Measurements from ENCODE around the gene CCL17. TPM values are rescaled to one million over a fixed set of nuclear protein-coding genes. Genes with fewer than 3 reads are reported as not detected.
"Not testable (repeated sequence)": the region's sequence is repeated elsewhere in the genome, so short reads cannot be mapped to it uniquely, and the experiment has no call there.

CCL17 gene
- total RNA-seq, 2 donors from 2014 or later: 0.65 to 7.8 TPM

- ATAC-seq (replicated peaks): no peak
- Mint-ChIP-seq H3K27ac (no peak overlapping the region), H3K4me1 (no peaks in the 10 kb centered on the region), H3K9me3 (no peaks in the 10 kb centered on the region), H3K36me3 (ENCODE audit: low read depth) (peaks cover 12% of the 10 kb centered on the region), H3K4me3 (no peak overlapping the region), H3K27me3 (no peaks in the 10 kb centered on the region)
Measured at GRCh38 chr16:57423152-57423551, 18.6 kb downstream of the CCL17 start.

GRCh38 chr16:57424583-57424982, 20.0 kb downstream of the CCL17 start:
- no peak overlapping the region for H3K4me3 Mint-ChIP-seq
- H3K36me3 Mint-ChIP-seq (ENCODE audit: low read depth): peaks cover 27% of the 10 kb centered on the region
- H3K27ac Mint-ChIP-seq: no peak overlapping the region
- no peaks in the 10 kb centered on the region for H3K4me1 Mint-ChIP-seq
- no peaks in the 10 kb centered on the region for H3K27me3 Mint-ChIP-seq
- ATAC-seq (replicated peaks): no peak
- no peaks in the 10 kb centered on the region for H3K9me3 Mint-ChIP-seq

- no peak for ATAC-seq (replicated peaks)
- Mint-ChIP-seq H3K27ac (no peak overlapping the region), H3K4me3 (no peak overlapping the region), H3K36me3 (ENCODE audit: low read depth) (peaks cover 45% of the 10 kb centered on the region), H3K9me3 (no peaks in the 10 kb centered on the region), H3K4me1 (no peaks in the 10 kb centered on the region), H3K27me3 (no peaks in the 10 kb centered on the region)
Measured at GRCh38 chr16:57426356-57426755, 21.8 kb downstream of the CCL17 start.

- ATAC-seq (replicated peaks): no peak
- Mint-ChIP-seq H3K4me3 (no peak overlapping the region), H3K36me3 (ENCODE audit: low read depth) (peaks cover 54% of the 10 kb centered on the region), H3K27ac (peak overlapping the region; percentile 79), H3K9me3 (no peaks in the 10 kb centered on the region), H3K4me1 (no peaks in the 10 kb centered on the region), H3K27me3 (no peaks in the 10 kb centered on the region)
Measured at GRCh38 chr16:57427307-57427706, 22.7 kb downstream of the CCL17 start.

GRCh38 chr16:57427824-57428223, 23.3 kb downstream of the CCL17 start:
- Mint-ChIP-seq H3K27ac (peak overlapping the region; percentile 79), H3K4me1 (no peaks in the 10 kb centered on the region), H3K27me3 (no peaks in the 10 kb centered on the region), H3K4me3 (no peak overlapping the region), H3K36me3 (ENCODE audit: low read depth) (peaks cover 59% of the 10 kb centered on the region), H3K9me3 (no peaks in the 10 kb centered on the region)
- ATAC-seq (replicated peaks): no peak

- H3K4me3 Mint-ChIP-seq: no peak overlapping the region
- H3K27me3 Mint-ChIP-seq: no peaks in the 10 kb centered on the region
- peaks cover 90% of the 10 kb centered on the region for H3K36me3 Mint-ChIP-seq (ENCODE audit: low read depth)
- H3K4me1 Mint-ChIP-seq: no peaks in the 10 kb centered on the region
- no peak overlapping the region for H3K27ac Mint-ChIP-seq
- no peaks in the 10 kb centered on the region for H3K9me3 Mint-ChIP-seq
- ATAC-seq (replicated peaks): no peak
Measured at GRCh38 chr16:57430955-57431354, 26.4 kb downstream of the CCL17 start.

- H3K9me3 Mint-ChIP-seq: no peaks in the 10 kb centered on the region
Measured at GRCh38 chr16:57432505-57432904, 27.9 kb downstream of the CCL17 start.

GRCh38 chr16:57432989-57433388, 28.4 kb downstream of the CCL17 start:
- no peaks in the 10 kb centered on the region for H3K9me3 Mint-ChIP-seq
- no peaks in the 10 kb centered on the region for H3K4me1 Mint-ChIP-seq
- H3K4me3 Mint-ChIP-seq: no peak overlapping the region
- H3K36me3 Mint-ChIP-seq (ENCODE audit: low read depth): peaks cover 98% of the 10 kb centered on the region
- H3K27ac Mint-ChIP-seq: no peak overlapping the region
- H3K27me3 Mint-ChIP-seq: no peaks in the 10 kb centered on the region
- ATAC-seq (replicated peaks): no peak

More at GRCh38 chr16:57432505-57432904, 27.9 kb downstream of the CCL17 start:
- Mint-ChIP-seq H3K4me3 (no peak overlapping the region), H3K27ac (no peak overlapping the region), H3K36me3 (ENCODE audit: low read depth) (peaks cover 98% of the 10 kb centered on the region), H3K4me1 (no peaks in the 10 kb centered on the region), H3K27me3 (no peaks in the 10 kb centered on the region)
- no peak for ATAC-seq (replicated peaks)

- H3K36me3 Mint-ChIP-seq (ENCODE audit: low read depth): peaks cover 98% of the 10 kb centered on the region
- no peak for ATAC-seq (replicated peaks)
- no peaks in the 10 kb centered on the region for H3K27me3 Mint-ChIP-seq
Measured at GRCh38 chr16:57434003-57434402, 29.4 kb downstream of the CCL17 start.

GRCh38 chr16:57435838-57436237, 31.3 kb downstream of the CCL17 start:
- H3K4me1 Mint-ChIP-seq: no peaks in the 10 kb centered on the region
- peaks cover 98% of the 10 kb centered on the region for H3K36me3 Mint-ChIP-seq (ENCODE audit: low read depth)
- no peaks in the 10 kb centered on the region for H3K9me3 Mint-ChIP-seq
- ATAC-seq (replicated peaks): no peak
- no peak overlapping the region for H3K27ac Mint-ChIP-seq
- no peaks in the 10 kb centered on the region for H3K27me3 Mint-ChIP-seq
- no peak overlapping the region for H3K4me3 Mint-ChIP-seq

More at GRCh38 chr16:57434003-57434402, 29.4 kb downstream of the CCL17 start:
- Mint-ChIP-seq H3K9me3 (no peaks in the 10 kb centered on the region), H3K4me1 (no peaks in the 10 kb centered on the region), H3K4me3 (no peak overlapping the region), H3K27ac (no peak overlapping the region)

- H3K4me3 Mint-ChIP-seq; H3K9me3 Mint-ChIP-seq; H3K27ac Mint-ChIP-seq; H3K4me1 Mint-ChIP-seq; ATAC-seq (replicated peaks); H3K27me3 Mint-ChIP-seq: not testable (repeated sequence)
- H3K36me3 Mint-ChIP-seq (ENCODE audit: low read depth): peaks cover 66% of the 10 kb centered on the region
Measured at GRCh38 chr16:57439947-57440346, 35.4 kb downstream of the CCL17 start.

GRCh38 chr16:57440551-57440950, 36.0 kb downstream of the CCL17 start:
- H3K4me1 Mint-ChIP-seq; H3K9me3 Mint-ChIP-seq; H3K4me3 Mint-ChIP-seq; H3K27me3 Mint-ChIP-seq; ATAC-seq (replicated peaks); H3K27ac Mint-ChIP-seq: not testable (repeated sequence)
- H3K36me3 Mint-ChIP-seq (ENCODE audit: low read depth): peaks cover 60% of the 10 kb centered on the region

- H3K4me3 Mint-ChIP-seq: peak overlapping the region; percentile 16
Measured at GRCh38 chr16:57444711-57445110, 40.1 kb downstream of the CCL17 start.

GRCh38 chr16:57445510-57445909, 40.9 kb downstream of the CCL17 start:
- no peak for ATAC-seq (replicated peaks)
- Mint-ChIP-seq H3K4me3 (no peak overlapping the region), H3K9me3 (no peaks in the 10 kb centered on the region)

More at GRCh38 chr16:57444711-57445110, 40.1 kb downstream of the CCL17 start:
- Mint-ChIP-seq H3K27me3 (no peaks in the 10 kb centered on the region), H3K4me1 (peaks cover 6% of the 10 kb centered on the region), H3K9me3 (no peaks in the 10 kb centered on the region), H3K27ac (no peak overlapping the region), H3K36me3 (ENCODE audit: low read depth) (peaks cover 20% of the 10 kb centered on the region)
- no peak for ATAC-seq (replicated peaks)

GRCh38 chr16:57446531-57447185, 42.1 kb downstream of the CCL17 start:
- Mint-ChIP-seq H3K4me3 (peak overlapping the region; percentile 90), H3K27ac (peak overlapping the region; percentile 91), H3K4me1 (peaks cover 6% of the 10 kb centered on the region), H3K27me3 (no peaks in the 10 kb centered on the region), H3K9me3 (no peaks in the 10 kb centered on the region), H3K36me3 (ENCODE audit: low read depth) (peaks cover 9% of the 10 kb centered on the region)
- peak; percentile 20 for ATAC-seq (replicated peaks)

More at GRCh38 chr16:57445510-57445909, 40.9 kb downstream of the CCL17 start:
- Mint-ChIP-seq H3K36me3 (ENCODE audit: low read depth) (peaks cover 12% of the 10 kb centered on the region), H3K4me1 (peaks cover 6% of the 10 kb centered on the region), H3K27me3 (no peaks in the 10 kb centered on the region), H3K27ac (no peak overlapping the region)

All from activated T-helper 17 cell treated with anti-CD3 and anti-CD28 coated beads, Interleukin-2, amount 50 U/mL, for 72 hours (primary cell).